ENCODE data around the gene ELOVL6.

The ELOVL6 gene

DNA sequence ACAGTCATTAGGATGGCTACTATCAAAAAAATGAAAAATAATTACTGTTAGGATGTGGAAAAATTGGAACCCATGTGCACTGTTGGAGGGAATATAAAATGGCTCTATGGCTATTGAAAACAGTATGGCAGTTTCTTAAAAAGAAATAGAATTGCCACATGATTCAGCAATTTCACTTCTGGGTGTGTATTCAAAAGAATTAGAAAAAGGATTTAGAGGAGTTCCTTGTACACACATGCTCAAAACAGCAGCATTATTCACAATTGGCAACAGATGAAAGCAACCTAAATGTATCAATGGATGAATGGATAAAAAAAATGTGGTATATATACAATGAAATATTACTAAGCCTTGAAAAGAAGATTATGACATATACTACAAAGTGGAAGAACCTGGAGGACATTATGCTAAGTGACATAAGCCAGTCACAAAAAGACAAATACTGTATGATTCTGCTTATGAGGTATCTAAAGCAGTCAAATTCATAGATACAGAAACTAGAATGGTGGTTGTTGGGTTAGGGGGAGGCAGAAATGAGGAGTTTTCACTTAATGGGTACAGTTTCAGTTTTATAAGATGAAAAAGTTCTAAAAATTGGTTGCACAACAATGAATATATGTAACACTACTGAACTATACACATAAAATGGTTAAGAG lies 123.2 kb downstream of the ELOVL6 start:
- H3K4me3 ChIP-seq (ENCODE audit: low read length): no peak overlapping the region
- H3K36me3 ChIP-seq (ENCODE audit: insufficient read depth, low read length): peaks cover 14% of the 10 kb centered on the region; the same call in 1 of the 2 replicates
- no peaks in the 10 kb centered on the region for H3K4me1 ChIP-seq (ENCODE audit: insufficient read depth, low read length)
- no peak overlapping the region for H3K9ac ChIP-seq (ENCODE audit: low read depth, low read length)
- no peaks in the 10 kb centered on the region for H3K27me3 ChIP-seq (ENCODE audit: insufficient read depth, low read length)
- H3K27ac ChIP-seq (ENCODE audit: low read depth, low read length): no peak overlapping the region
- H3K9me3 ChIP-seq (ENCODE audit: insufficient read depth, low read depth, low read length): no peaks in the 10 kb centered on the region

- no peaks in the 10 kb centered on the region for H3K4me1 ChIP-seq (ENCODE audit: insufficient read depth, low read length)
- 74% methylated on average over 4 of the region's 4 CpGs for WGBS
- H3K9ac ChIP-seq (ENCODE audit: low read depth, low read length): no peak overlapping the region
- H3K9me3 ChIP-seq (ENCODE audit: insufficient read depth, low read depth, low read length): no peaks in the 10 kb centered on the region
- H3K4me3 ChIP-seq (ENCODE audit: low read length): no peak overlapping the region
- H3K27me3 ChIP-seq (ENCODE audit: insufficient read depth, low read length): no peaks in the 10 kb centered on the region
- peaks cover 20% of the 10 kb centered on the region; the same call in 1 of the 2 replicates for H3K36me3 ChIP-seq (ENCODE audit: insufficient read depth, low read length)
- H3K27ac ChIP-seq (ENCODE audit: low read depth, low read length): no peak overlapping the region
Observed at GRCh38 chr4:110074570-110074969, 123.8 kb downstream of the ELOVL6 start.

DNA sequence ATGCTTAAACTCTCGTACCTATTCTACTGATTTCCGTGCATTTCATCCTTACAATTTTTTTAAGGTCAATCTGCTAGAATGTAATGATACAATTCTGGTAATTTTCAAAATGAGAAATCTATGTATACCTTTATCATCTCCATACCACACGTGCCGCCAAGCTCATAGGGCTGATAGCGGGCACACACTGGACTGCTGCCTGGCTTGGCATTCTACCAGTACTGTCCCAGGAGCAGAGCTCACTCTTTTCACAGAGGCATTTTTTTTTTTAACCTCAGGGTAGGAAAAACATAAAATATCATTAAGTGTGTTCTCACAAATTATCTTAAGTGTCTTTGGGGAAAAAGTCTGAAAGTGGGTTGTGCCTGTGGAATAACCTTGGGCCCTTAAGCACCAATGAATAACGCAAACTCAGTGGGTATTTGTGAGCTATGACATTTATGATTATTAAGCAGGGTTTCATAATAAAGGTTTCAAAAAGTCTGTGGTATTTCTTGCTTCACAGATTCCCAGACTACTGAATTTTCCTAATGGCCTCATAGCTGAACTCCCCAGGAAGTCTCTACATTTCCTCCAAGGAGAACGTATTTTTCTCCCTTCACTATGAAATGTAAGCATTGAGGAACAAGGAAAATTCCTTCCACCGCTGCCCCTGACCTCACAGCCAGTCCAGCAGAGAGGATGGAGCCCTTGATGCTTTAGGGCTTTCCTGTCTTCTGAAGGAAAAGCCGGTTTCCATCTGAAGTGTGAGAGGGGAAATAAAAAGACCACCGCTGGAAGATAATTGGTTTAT lies 125.2 kb downstream of the ELOVL6 start:
- H3K27ac ChIP-seq (ENCODE audit: low read depth, low read length): no peak overlapping the region
- H3K4me1 ChIP-seq (ENCODE audit: insufficient read depth, low read length): no peaks in the 10 kb centered on the region
- WGBS: 82% methylated on average over 7 of the region's 10 CpGs
- H3K9ac ChIP-seq (ENCODE audit: low read depth, low read length): no peak overlapping the region
- H3K9me3 ChIP-seq (ENCODE audit: insufficient read depth, low read depth, low read length): no peaks in the 10 kb centered on the region
- H3K4me3 ChIP-seq (ENCODE audit: low read length): no peak overlapping the region
- H3K36me3 ChIP-seq (ENCODE audit: insufficient read depth, low read length): peaks cover 20% of the 10 kb centered on the region; the same call in 1 of the 2 replicates
- no peaks in the 10 kb centered on the region for H3K27me3 ChIP-seq (ENCODE audit: insufficient read depth, low read length)

- H3K9me3 ChIP-seq (ENCODE audit: insufficient read depth, low read depth, low read length): no peaks in the 10 kb centered on the region
- H3K27me3 ChIP-seq (ENCODE audit: insufficient read depth, low read length): no peaks in the 10 kb centered on the region
- 71% methylated on average over 5 of the region's 6 CpGs for whole genome bisulfite sequencing
- H3K27ac ChIP-seq (ENCODE audit: low read depth, low read length): no peak overlapping the region
- no peak overlapping the region for H3K4me3 ChIP-seq (ENCODE audit: low read length)
- peaks cover 20% of the 10 kb centered on the region; the same call in 1 of the 2 replicates for H3K36me3 ChIP-seq (ENCODE audit: insufficient read depth, low read length)
- no peaks in the 10 kb centered on the region for H3K4me1 ChIP-seq (ENCODE audit: insufficient read depth, low read length)
- H3K9ac ChIP-seq (ENCODE audit: low read depth, low read length): no peak overlapping the region
Observed at GRCh38 chr4:110071466-110071865, 126.9 kb downstream of the ELOVL6 start.

DNA sequence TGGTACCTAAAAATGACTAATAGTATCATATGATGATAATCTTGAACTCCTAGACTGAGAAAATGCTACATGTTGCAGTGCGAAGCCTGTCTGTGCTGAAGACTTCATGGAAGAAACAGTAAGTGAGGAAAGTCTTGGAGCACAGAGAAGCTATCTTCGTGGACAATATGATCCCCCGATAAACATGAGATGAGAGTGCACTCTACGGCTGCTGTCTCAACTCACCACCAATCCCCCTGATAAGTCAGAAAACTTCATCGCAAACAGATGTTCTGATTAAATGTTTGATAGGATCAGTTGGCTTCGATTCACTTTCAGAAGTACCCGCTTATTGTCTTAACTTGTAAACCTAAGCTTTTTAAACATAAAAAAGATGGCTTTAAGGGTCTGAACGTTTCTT lies 130.2 kb downstream of the ELOVL6 start:
- no peaks in the 10 kb centered on the region for H3K4me1 ChIP-seq (ENCODE audit: insufficient read depth, low read length)
- H3K36me3 ChIP-seq (ENCODE audit: insufficient read depth, low read length): peaks cover 20% of the 10 kb centered on the region; the same call in 1 of the 2 replicates
- H3K27me3 ChIP-seq (ENCODE audit: insufficient read depth, low read length): no peaks in the 10 kb centered on the region
- H3K9me3 ChIP-seq (ENCODE audit: insufficient read depth, low read depth, low read length): no peaks in the 10 kb centered on the region
- H3K4me3 ChIP-seq (ENCODE audit: low read length): no peak overlapping the region
- no peak overlapping the region for H3K27ac ChIP-seq (ENCODE audit: low read depth, low read length)
- H3K9ac ChIP-seq (ENCODE audit: low read depth, low read length): no peak overlapping the region
- 92% methylated on average over 8 of the region's 8 CpGs for WGBS

DNA sequence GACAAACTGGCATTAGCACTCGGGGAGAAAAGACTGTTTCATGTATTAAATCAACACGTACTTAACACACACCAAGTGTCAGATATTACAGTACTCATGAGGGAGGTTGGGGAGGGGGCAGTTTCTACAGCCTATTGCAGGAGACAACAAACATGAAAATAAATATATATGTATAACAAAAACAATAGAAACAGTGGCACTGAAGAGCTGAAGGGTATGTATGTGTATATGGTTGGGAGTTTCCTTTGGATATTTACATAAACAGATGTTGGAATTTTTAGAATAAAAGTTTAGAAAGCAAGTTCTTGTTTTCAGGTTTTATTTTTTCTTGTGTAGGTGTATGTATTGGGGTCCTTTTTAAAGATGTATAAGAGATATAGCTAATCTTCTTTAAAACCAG lies 133.5 kb downstream of the ELOVL6 start:
- Histone ChIP-seq H3K9me3 (ENCODE audit: insufficient read depth, low read depth, low read length) (no peaks in the 10 kb centered on the region), H3K27ac (ENCODE audit: low read depth, low read length) (no peak overlapping the region), H3K27me3 (ENCODE audit: insufficient read depth, low read length) (no peaks in the 10 kb centered on the region), H3K4me1 (ENCODE audit: insufficient read depth, low read length) (no peaks in the 10 kb centered on the region), H3K9ac (ENCODE audit: low read depth, low read length) (no peak overlapping the region), H3K4me3 (ENCODE audit: low read length) (no peak overlapping the region), H3K36me3 (ENCODE audit: insufficient read depth, low read length) (peaks cover 3% of the 10 kb centered on the region; the same call in 1 of the 2 replicates)
- 88% methylated on average over 1 of the region's 2 CpGs for WGBS

DNA sequence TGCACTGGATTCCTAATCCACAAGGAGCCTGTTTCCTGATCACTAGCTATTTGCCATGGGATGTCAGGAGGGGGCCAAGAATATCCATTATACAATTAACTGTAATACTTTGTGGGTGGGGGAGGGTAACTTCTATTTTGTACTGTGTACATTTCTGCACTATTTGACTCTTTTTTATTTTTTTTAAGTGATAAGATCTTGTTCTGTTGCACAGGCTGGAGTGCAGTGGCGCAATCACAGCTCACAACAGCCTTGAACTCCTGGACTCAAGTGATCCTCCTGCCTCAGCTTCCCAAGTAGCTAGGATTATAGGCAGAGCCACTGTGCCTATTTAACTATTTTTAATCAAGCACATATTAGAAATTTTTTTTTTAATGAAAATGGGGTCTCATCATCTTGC lies 134.1 kb downstream of the ELOVL6 start:
- Histone ChIP-seq H3K27ac (ENCODE audit: low read depth, low read length) (no peak overlapping the region), H3K9ac (ENCODE audit: low read depth, low read length) (no peak overlapping the region), H3K36me3 (ENCODE audit: insufficient read depth, low read length) (no peaks in the 10 kb centered on the region; the same call in 1 of the 2 replicates), H3K4me3 (ENCODE audit: low read length) (no peak overlapping the region), H3K9me3 (ENCODE audit: insufficient read depth, low read depth, low read length) (no peaks in the 10 kb centered on the region), H3K27me3 (ENCODE audit: insufficient read depth, low read length) (no peaks in the 10 kb centered on the region), H3K4me1 (ENCODE audit: insufficient read depth, low read length) (no peaks in the 10 kb centered on the region)
- WGBS: 95% methylated on average over 1 of the region's 1 CpG

DNA sequence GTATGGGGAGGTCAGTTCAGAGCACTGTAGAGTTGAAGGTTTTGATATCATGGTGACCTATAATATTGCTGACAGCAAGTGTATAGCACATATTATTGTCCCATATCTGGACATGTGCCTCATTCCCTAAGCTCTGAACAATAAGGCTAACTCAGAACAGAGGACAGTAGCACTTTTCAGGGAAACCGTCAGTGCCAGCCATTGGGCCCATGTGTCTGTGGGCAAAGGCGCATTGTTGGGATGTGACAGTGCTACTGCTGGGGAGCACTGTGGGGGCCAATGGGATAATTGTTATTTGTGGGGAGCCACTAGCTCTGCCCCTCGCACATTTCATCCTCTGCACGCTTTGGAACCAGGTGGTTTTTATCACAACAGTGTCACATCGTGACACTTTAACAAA lies 136.2 kb downstream of the ELOVL6 start:
- H3K27me3 ChIP-seq (ENCODE audit: insufficient read depth, low read length): no peaks in the 10 kb centered on the region
- no peaks in the 10 kb centered on the region for H3K9me3 ChIP-seq (ENCODE audit: insufficient read depth, low read depth, low read length)
- no peaks in the 10 kb centered on the region for H3K4me1 ChIP-seq (ENCODE audit: insufficient read depth, low read length)
- no peak overlapping the region for H3K4me3 ChIP-seq (ENCODE audit: low read length)
- H3K36me3 ChIP-seq (ENCODE audit: insufficient read depth, low read length): 0 out of 2 replicates have a peak, but pooled peaks cover 4% of the 10 kb centered on the region
- no peak overlapping the region for H3K9ac ChIP-seq (ENCODE audit: low read depth, low read length)
- 95% methylated on average over 5 of the region's 5 CpGs for WGBS
- H3K27ac ChIP-seq (ENCODE audit: low read depth, low read length): no peak overlapping the region

DNA sequence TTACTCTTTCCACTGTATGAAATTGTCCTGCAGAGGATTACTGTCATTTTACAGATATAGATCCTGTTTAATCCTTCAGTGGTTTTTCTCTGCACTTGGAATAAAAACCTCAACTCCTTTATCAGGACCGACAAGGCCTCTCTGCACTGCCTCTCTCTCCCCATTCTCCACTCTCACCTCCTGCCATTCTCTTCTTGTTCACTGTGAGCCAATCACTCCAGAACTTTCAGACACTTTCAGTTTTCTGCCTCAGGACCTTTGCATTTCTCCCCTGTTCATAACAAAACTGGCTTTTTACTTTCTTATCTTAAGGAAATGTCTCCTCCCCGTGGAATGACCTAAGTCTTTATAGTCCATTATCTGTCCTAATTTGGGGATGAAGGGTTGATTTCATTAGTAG lies 137.3 kb downstream of the ELOVL6 start:
- 96% methylated on average over 2 of the region's 2 CpGs for WGBS
- no peak overlapping the region for H3K27ac ChIP-seq (ENCODE audit: low read depth, low read length)
- no peaks in the 10 kb centered on the region for H3K4me1 ChIP-seq (ENCODE audit: insufficient read depth, low read length)
- H3K27me3 ChIP-seq (ENCODE audit: insufficient read depth, low read length): no peaks in the 10 kb centered on the region
- no peak overlapping the region for H3K4me3 ChIP-seq (ENCODE audit: low read length)
- 0 out of 2 replicates have a peak, but pooled peaks cover 4% of the 10 kb centered on the region for H3K36me3 ChIP-seq (ENCODE audit: insufficient read depth, low read length)
- H3K9ac ChIP-seq (ENCODE audit: low read depth, low read length): no peak overlapping the region
- H3K9me3 ChIP-seq (ENCODE audit: insufficient read depth, low read depth, low read length): no peaks in the 10 kb centered on the region

DNA sequence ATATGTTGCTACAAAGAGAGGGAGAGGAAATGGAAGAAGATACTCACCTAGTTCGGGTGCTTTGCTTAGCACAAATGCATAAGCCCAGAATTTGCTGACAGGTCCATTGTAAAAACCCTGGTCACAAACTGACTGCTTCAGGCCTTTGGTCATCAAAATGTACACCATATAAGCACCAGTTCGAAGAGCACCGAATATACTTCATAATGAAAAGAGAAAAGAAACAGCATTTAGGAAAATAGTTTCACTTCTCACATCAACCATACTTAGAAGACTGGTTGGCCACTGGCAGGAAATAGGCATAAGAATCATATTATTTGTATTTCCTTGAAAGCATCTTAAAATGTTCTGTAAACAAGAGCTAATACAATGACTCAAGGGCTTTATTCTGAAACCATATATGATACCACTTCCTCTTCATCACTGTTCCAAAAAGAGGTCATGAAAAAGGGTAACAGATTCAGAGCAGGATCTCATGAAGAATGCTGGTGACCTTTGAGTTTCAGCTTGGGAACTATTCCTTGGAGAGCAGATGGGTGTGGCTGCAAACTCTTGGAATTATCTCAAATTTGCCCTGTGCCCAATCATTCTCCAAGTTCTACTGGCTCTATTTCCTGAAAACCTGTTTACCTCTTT lies 138.7 kb downstream of the ELOVL6 start:
- Histone ChIP-seq H3K9ac (ENCODE audit: low read depth, low read length) (no peak overlapping the region), H3K9me3 (ENCODE audit: insufficient read depth, low read depth, low read length) (no peaks in the 10 kb centered on the region), H3K4me3 (ENCODE audit: low read length) (no peak overlapping the region), H3K27me3 (ENCODE audit: insufficient read depth, low read length) (no peaks in the 10 kb centered on the region), H3K27ac (ENCODE audit: low read depth, low read length) (no peak overlapping the region), H3K36me3 (ENCODE audit: insufficient read depth, low read length) (0 out of 2 replicates have a peak, but pooled peaks cover 4% of the 10 kb centered on the region), H3K4me1 (ENCODE audit: insufficient read depth, low read length) (peaks cover 8% of the 10 kb centered on the region; the same call in 1 of the 2 replicates)
- WGBS: 95% methylated on average over 3 of the region's 3 CpGs

DNA sequence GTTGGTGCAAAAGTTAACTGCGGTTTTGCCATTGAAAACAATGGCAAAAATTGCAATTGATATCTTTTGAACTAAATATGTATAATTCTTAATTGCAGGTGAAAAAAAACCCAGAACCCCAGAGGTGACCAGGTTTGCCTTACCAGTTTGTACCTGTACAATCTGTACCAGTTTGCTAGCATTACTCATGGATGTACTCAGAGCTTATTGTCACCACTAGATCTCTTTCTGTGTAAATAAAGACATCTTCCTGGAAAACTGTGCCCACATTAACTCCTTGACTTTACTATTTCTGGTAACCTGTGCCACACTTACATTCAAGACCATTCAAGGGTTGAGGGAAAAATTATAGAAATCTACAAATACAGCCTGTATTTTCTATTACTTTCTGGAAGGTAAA lies 139.7 kb downstream of the ELOVL6 start:
- Histone ChIP-seq H3K4me3 (ENCODE audit: low read length) (no peak overlapping the region), H3K27me3 (ENCODE audit: insufficient read depth, low read length) (no peaks in the 10 kb centered on the region), H3K9me3 (ENCODE audit: insufficient read depth, low read depth, low read length) (no peaks in the 10 kb centered on the region), H3K4me1 (ENCODE audit: insufficient read depth, low read length) (peaks cover 8% of the 10 kb centered on the region; the same call in 1 of the 2 replicates), H3K9ac (ENCODE audit: low read depth, low read length) (no peak overlapping the region), H3K27ac (ENCODE audit: low read depth, low read length) (no peak overlapping the region), H3K36me3 (ENCODE audit: insufficient read depth, low read length) (peaks cover 7% of the 10 kb centered on the region; the same call in 1 of the 2 replicates)
- 100% methylated on average over 1 of the region's 1 CpG for WGBS

All from HUES64 (cell line).